B cell (primary cell): ENCODE data around the gene STYXL1. TPM values are rescaled to one million over a fixed set of nuclear protein-coding genes. Genes with fewer than 3 reads are reported as not detected.

ENCODE experiments used
- ATAC-seq: fragments of 200-7000 bp; cut with Tn5 transposase; one replicate; pipeline ENCODE4 v1.10.0; 2021; ENCODE audit warnings: low read depth, mild to moderate bottlenecking, moderate number of reproducible peaks, moderate library complexity
- CTCF ChIA-PET: fragments of 350-600 bp; sonication (Branson Sonifier 250); formaldehyde crosslinking; loops from one replicate; lab custom pipeline; 2021; ENCODE audit warnings: antibody characterized with exemption, inconsistent platforms; lab: Charles Lee
- POLR2A ChIA-PET: fragments of 350-600 bp; sonication (Branson Sonifier 250); formaldehyde crosslinking; loops from one replicate; lab custom pipeline; 2021; ENCODE audit warnings: antibody characterized with exemption; lab: Charles Lee
- DNase-seq: peaks from one replicate; pipeline ENCODE4 v3.0.0; 2013
- H2AFZ ChIP-seq: 2 replicates; pipeline ENCODE4 v1.6.1; 2012; ENCODE audit warnings: mild to moderate bottlenecking, low read depth, low read length; ENCODE audit not compliant: insufficient read depth, poor library complexity, severe bottlenecking
- H3K27ac ChIP-seq, 2 donors: 1 replicate in 1 of 2; 2 replicates in 1 of 2; pipeline ENCODE4 v1.5.1; 2012 to 2013; ENCODE audit warnings: low read length in 2 of 2, mild to moderate bottlenecking in 2 of 2, moderate library complexity in 1 of 2
- H3K27me3 ChIP-seq, 4 experiments: fragments of 200-600 bp in 1 of 4; sonication (generic) in 1 of 4; replicated peaks in 1 of 4; 1 replicate in 2 of 4; 2 replicates in 2 of 4; pipeline versions ENCODE4 v1.6.1 to v1.7.0; 2013 to 2016; ENCODE audit warnings: low read length in 3 of 4, mild to moderate bottlenecking in 2 of 4, mixed read lengths in 1 of 4, moderate library complexity in 1 of 4; ENCODE audit not compliant: insufficient read depth in 4 of 4, control insufficient read depth in 3 of 4; ENCODE audit errors: control extremely low read depth in 1 of 4
- H3K36me3 ChIP-seq, 2 experiments: replicated peaks in 1 of 2; 1 replicate in 1 of 2; 2 replicates in 1 of 2; pipeline versions ENCODE4 v1.6.1 to v1.7.1; 2013; ENCODE audit warnings: low read length in 1 of 2; ENCODE audit not compliant: insufficient read depth in 2 of 2, control insufficient read depth in 1 of 2; ENCODE audit errors: control extremely low read depth in 1 of 2, extremely low read depth in 1 of 2
- H3K4me1 ChIP-seq, 2 donors: fragments of 200-600 bp in 1 of 2; sonication (generic) in 1 of 2; 1 replicate in 1 of 2; 2 replicates in 1 of 2; pipeline versions ENCODE4 v1.5.1 to v1.6.1; 2013 to 2017; ENCODE audit warnings: low read length in 2 of 2; ENCODE audit not compliant: control insufficient read depth in 2 of 2, insufficient read depth in 2 of 2
- H3K4me2 ChIP-seq: replicated peaks from 2 replicates; pipeline ENCODE3; 2012; ENCODE audit warnings: mild to moderate bottlenecking, low read depth, low read length; ENCODE audit not compliant: poor library complexity, severe bottlenecking
- H3K4me3 ChIP-seq, 5 experiments: fragments of 200-600 bp in 1 of 5; sonication (generic) in 1 of 5; 1 replicate in 3 of 5; 2 replicates in 2 of 5; pipeline versions ENCODE4 v1.5.1 to v1.7.0; 2011 to 2016; ENCODE audit warnings: low read length in 4 of 5, mild to moderate bottlenecking in 4 of 5, low read depth in 2 of 5, control low read depth in 1 of 5, moderate library complexity in 1 of 5; ENCODE audit not compliant: insufficient read depth in 1 of 5; ENCODE audit errors: control extremely low read depth in 1 of 5, extremely low read depth in 1 of 5
- H3K79me2 ChIP-seq: fragments of 200-600 bp; sonication (generic); one replicate; pipeline ENCODE4 v1.6.0; 2016; ENCODE audit warnings: low read length; ENCODE audit not compliant: control insufficient read depth, insufficient read depth
- H3K9ac ChIP-seq: fragments of 200-600 bp; sonication (generic); 2 replicates; pipeline ENCODE4 v1.6.1; 2017; ENCODE audit warnings: mild to moderate bottlenecking, low read length, moderate library complexity
- H3K9me3 ChIP-seq, 3 donors: one replicate each; pipeline versions ENCODE4 v1.6.1 to v1.7.1; 2013; ENCODE audit warnings: low read length in 2 of 3; ENCODE audit not compliant: control insufficient read depth in 2 of 3, insufficient read depth in 1 of 3; ENCODE audit errors: control extremely low read depth in 1 of 3
- H4K20me1 ChIP-seq: 2 replicates; pipeline ENCODE4 v1.6.0; 2012; ENCODE audit warnings: mild to moderate bottlenecking, low read length; ENCODE audit not compliant: insufficient read depth, control insufficient read depth, poor library complexity, severe bottlenecking
- H3K27ac Mint-ChIP-seq: one replicate; pipeline ENCODE4 v1.8.0; 2021; ENCODE audit warnings: mixed read lengths
- H3K27me3 Mint-ChIP-seq: one replicate; pipeline ENCODE4 v1.8.0; 2021; ENCODE audit warnings: mixed read lengths
- H3K4me1 Mint-ChIP-seq: one replicate; pipeline ENCODE4 v1.8.0; 2021; ENCODE audit warnings: mixed read lengths
- H3K4me3 Mint-ChIP-seq: one replicate; pipeline ENCODE4 v1.8.0; 2021; ENCODE audit warnings: mixed read lengths
- H3K9me3 Mint-ChIP-seq: one replicate; pipeline ENCODE4 v1.8.0; 2022; ENCODE audit warnings: mixed read lengths; ENCODE audit not compliant: insufficient read depth
- EZH2 ChIP-seq: IDR thresholded peaks from 2 replicates; pipeline ENCODE4 v1.6.1; 2012; ENCODE audit warnings: borderline replicate concordance, low read depth, mild to moderate bottlenecking, moderate library complexity, low read length; ENCODE audit not compliant: insufficient read depth, poor library complexity, severe bottlenecking
- WGBS: methylation state at CpG from one replicate; pipeline ENCODE4 v1.1.5; 2013; ENCODE audit warnings: missing lambda C conversion rate; ENCODE audit not compliant: insufficient coverage; 5-methylcytosine and 5-hydroxymethylcytosine counted together
- intact Hi-C: fragments of 100-400 bp; cut with micrococcal nuclease; formaldehyde crosslinking; loops from one replicate; pipeline ENCODE4 v1.10.0; 2022
- polyA plus RNA-seq: library from polyadenylated mRNA; depleted of rRNA; stranded (reverse); fragments of >200 nt; gene quantifications from 2 replicates; pipeline ENCODE4 v1.2.3, GENCODE V29; 2012
- total RNA-seq, 2 donors: library from RNA; stranded (reverse); fragments of 120-200 nt in 1 of 2; gene quantifications; 1 replicate in 1 of 2; 2 replicates in 1 of 2; pipeline versions ENCODE4 v1.2.3 to v1.2.4, GENCODE V29; 2013 to 2022
- TF ChIP-seq, protein P1 (sequence below): fragments of 200-600 bp; IDR thresholded peaks from one replicate; pipeline ENCODE4 v1.8.0; 2022; ENCODE audit warnings: antibody characterized with exemption, mild to moderate bottlenecking

STYXL1 gene
- total and polyA plus RNA-seq, 2 donors (not counting 1 experiment from before 2014, with no cell fraction given): 15.2 to 29.3 TPM

DNA sequence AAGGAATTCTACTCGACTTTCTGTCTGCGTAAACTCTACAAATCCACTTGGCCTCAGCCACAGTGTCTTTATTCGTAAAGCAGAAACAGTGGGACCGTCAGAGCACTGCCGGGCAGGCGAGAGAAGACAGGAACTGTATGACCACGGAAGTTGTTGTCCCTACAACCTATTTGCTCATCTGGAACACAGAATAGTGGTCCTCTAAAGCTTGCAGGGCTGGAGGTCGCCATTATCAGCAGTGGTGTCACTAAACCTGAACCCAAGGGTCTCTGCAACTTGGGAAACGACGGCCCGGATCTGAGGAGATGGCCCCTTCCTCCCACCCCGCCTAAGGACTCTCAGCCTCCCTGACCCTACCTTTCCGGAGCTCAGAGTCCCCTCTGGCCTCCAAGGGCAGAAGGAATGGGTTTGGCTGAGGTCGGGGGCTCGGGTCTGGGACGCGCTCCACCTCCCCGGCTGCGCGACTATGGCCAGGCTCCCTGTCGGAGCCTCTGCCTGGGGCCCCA lies 442 bp downstream of the STYXL1 start:
- no peaks in the 10 kb centered on the region for H3K9me3 Mint-ChIP-seq
- peak overlapping the region; percentile 94 for H3K4me3 Mint-ChIP-seq
- 2% methylated on average over 18 of the region's 21 CpGs for WGBS
- Histone ChIP-seq H3K4me3 (peak overlapping the region; percentile 91 to 99 (median 99)), H3K9ac (peak overlapping the region; percentile 98), H3K4me2 (peak overlapping the region; percentile 98), H3K27me3 (no peaks in the 10 kb centered on the region), H3K36me3 (peaks cover 1 to 5% of the 10 kb centered on the region in 2 experiments), H3K27ac (peak overlapping the region; percentile 77 to 91), H3K79me2 (peaks cover 60% of the 10 kb centered on the region), H2AFZ (peak overlapping the region; percentile 94), H3K9me3 (no peaks in the 10 kb centered on the region), H4K20me1 (peaks cover 18% of the 10 kb centered on the region), H3K4me1 (peaks cover 14 to 16% of the 10 kb centered on the region in 2 donors)
- intact Hi-C loops: loop anchor here (5.0 kb wide), 2 partner anchors 120 to 310 kb away; partner anchors contain the start of gene YWHAG
- no peaks in the 10 kb centered on the region for H3K27me3 Mint-ChIP-seq
- peaks cover 43% of the 10 kb centered on the region for H3K4me1 Mint-ChIP-seq
- DNase-seq (no peak), ATAC-seq (no peak)
- ChIA-PET POLR2A (interaction anchor here (0.6 to 1.2 kb wide), 5 partner anchors 52 to 519 kb away, joined by 3 to 11 read pairs (median 3); partner anchors contain the start of genes POR and RHBDD2), CTCF (interaction anchor here (1.6 kb wide), 1 partner anchor 26 kb away, joined by 4 read pairs; no protein-coding TSS in a partner anchor)
- TF ChIP-seq, protein P1, sequence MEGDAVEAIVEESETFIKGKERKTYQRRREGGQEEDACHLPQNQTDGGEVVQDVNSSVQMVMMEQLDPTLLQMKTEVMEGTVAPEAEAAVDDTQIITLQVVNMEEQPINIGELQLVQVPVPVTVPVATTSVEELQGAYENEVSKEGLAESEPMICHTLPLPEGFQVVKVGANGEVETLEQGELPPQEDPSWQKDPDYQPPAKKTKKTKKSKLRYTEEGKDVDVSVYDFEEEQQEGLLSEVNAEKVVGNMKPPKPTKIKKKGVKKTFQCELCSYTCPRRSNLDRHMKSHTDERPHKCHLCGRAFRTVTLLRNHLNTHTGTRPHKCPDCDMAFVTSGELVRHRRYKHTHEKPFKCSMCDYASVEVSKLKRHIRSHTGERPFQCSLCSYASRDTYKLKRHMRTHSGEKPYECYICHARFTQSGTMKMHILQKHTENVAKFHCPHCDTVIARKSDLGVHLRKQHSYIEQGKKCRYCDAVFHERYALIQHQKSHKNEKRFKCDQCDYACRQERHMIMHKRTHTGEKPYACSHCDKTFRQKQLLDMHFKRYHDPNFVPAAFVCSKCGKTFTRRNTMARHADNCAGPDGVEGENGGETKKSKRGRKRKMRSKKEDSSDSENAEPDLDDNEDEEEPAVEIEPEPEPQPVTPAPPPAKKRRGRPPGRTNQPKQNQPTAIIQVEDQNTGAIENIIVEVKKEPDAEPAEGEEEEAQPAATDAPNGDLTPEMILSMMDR: no peak
- TF ChIP-seq EZH2: no peak
- H3K27ac Mint-ChIP-seq: peak overlapping the region; percentile 93

DNA sequence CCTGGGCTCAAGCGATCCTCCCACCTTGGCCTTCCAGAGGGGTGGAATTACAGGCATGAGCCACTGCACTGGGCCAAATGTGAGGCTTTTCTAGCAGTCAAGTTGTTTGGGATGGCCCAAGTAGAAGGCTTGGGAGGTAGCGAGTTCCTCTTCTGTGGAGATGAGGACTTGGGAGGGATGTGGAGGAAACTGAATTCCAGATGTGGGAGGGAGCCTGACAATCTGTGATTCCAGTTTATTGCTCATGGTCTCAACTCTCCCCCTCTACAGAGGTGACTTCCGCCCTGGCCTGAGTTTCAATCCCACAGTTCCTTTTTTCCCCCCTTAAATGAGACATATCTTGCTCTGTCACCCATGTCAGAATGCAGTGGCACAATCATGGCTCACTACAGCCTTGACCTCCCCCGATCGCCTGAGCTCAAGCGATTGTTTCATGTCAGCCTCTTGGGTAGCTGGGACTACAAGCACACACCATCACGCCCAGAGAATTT lies 3.4 kb downstream of the STYXL1 start:
- ATAC-seq (no peak), DNase-seq (no peak)
- Histone ChIP-seq H4K20me1 (peaks cover 18% of the 10 kb centered on the region), H3K27ac (no peak overlapping the region), H2AFZ (no peak overlapping the region), H3K27me3 (no peaks in the 10 kb centered on the region), H3K36me3 (peaks cover 3 to 4% of the 10 kb centered on the region in 2 experiments), H3K4me1 (peaks cover 14 to 16% of the 10 kb centered on the region in 2 donors), H3K4me2 (no peak overlapping the region), H3K9ac (no peak overlapping the region), H3K4me3 (no peak overlapping the region), H3K79me2 (peaks cover 67% of the 10 kb centered on the region), H3K9me3 (no peaks in the 10 kb centered on the region)
- H3K4me1 Mint-ChIP-seq: peaks cover 31% of the 10 kb centered on the region
- no peak overlapping the region for H3K4me3 Mint-ChIP-seq
- TF ChIP-seq, protein P1: no peak
- no peak for TF ChIP-seq EZH2
- no peak overlapping the region for H3K27ac Mint-ChIP-seq
- intact Hi-C loops: no loop called here
- 95% methylated on average over 6 of the region's 7 CpGs for WGBS
- no peaks in the 10 kb centered on the region for H3K27me3 Mint-ChIP-seq
- H3K9me3 Mint-ChIP-seq: no peaks in the 10 kb centered on the region
- CTCF ChIA-PET: no interaction called here
- POLR2A ChIA-PET: no interaction called here
